Measurements from ENCODE around the gene CLDN3.
"Not testable (repeated sequence)": the region's sequence is repeated elsewhere in the genome, so short reads cannot be mapped to it uniquely, and the experiment has no call there.

CLDN3 gene, protein sequence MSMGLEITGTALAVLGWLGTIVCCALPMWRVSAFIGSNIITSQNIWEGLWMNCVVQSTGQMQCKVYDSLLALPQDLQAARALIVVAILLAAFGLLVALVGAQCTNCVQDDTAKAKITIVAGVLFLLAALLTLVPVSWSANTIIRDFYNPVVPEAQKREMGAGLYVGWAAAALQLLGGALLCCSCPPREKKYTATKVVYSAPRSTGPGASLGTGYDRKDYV

DNA sequence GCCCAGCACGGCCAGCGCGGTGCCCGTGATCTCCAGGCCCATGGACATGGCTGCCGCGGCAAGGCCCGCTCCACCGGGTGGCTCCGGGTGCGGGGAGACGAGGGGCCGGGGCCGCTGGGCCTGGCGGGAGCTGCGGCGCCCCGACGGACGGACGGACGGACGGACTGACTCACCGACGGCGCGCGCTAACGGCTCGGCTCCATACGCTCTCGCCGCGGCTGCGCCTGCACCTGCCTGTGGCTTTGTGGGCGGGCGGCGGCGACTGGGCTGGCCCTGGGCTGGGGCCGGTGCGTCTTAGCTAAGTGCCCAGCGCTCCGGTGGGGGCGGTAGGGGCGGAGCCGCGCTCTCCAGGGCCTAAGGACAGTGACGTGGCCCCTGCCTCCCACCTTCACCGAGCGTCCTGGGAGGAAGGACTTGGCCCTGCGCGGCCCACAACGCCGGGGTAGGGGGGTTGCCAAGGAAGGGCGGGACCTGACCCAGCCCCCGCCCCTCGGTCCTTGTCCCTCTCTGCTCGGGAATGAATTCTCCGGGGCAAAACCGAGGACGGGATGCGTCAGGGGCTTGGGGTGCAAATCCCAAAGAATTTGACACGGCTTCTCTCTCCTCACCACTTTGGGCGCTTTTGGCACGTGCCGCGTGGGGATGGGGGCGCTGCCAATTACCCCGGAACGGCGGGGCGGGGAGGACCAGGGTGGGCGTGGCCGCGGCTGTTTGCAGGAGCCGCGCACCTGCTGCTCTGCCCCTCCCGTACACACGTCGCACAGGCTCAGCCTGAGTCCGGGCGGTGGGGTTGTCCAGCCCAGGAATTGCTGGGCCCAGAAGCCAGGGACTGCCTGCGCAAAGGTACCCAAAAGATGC, at the start of gene CLDN3:
TSS of gene CLDN3 (minus strand) at position 269 of the 858 bp plus-strand sequence. CDS start at position 48, 221 bp downstream.
- H3K27me3 Mint-ChIP-seq (ENCODE audit: low read depth) = peaks cover 31% of the 10 kb centered on the region
- no peaks in the 10 kb centered on the region for H3K9me3 Mint-ChIP-seq
- H3K36me3 Mint-ChIP-seq (ENCODE audit: low read depth) = no peaks in the 10 kb centered on the region
- peak; percentile 5 for DNase-seq (ENCODE audit: low spot score)
- H3K4me1 Mint-ChIP-seq (ENCODE audit: low read depth) = no peaks in the 10 kb centered on the region
- H3K27ac Mint-ChIP-seq = no peak within 1 kb of the TSS
- no peak within 1 kb of the TSS for H3K4me3 Mint-ChIP-seq

DNA sequence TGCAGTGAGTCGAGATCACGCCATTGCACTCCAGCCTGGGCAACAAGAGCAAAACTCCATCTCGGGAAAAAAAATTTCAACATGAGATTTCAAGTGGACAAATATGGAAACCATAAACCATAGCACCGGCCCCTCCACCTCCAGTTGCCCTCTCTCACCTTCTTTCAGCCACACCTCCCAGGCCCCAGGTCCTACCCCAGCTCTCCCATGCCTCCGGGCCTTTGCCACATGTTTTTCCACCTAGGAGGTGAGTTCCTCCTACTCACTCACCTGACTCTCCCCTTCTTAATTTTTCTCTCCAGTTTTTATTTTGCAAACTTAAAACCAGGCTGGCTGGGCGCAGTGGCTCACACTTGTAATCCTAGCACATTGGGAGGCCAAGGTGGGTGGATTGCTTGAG, 47.1 kb upstream of the CLDN3 start:
- Mint-ChIP-seq H3K4me3 (no peak overlapping the region), H3K9me3 (no peaks in the 10 kb centered on the region), H3K27me3 (ENCODE audit: low read depth) (peaks cover 11% of the 10 kb centered on the region), H3K27ac (no peak overlapping the region), H3K4me1 (ENCODE audit: low read depth) (no peaks in the 10 kb centered on the region), H3K36me3 (ENCODE audit: low read depth) (no peaks in the 10 kb centered on the region)
- DNase-seq (ENCODE audit: low spot score) = no peak

DNA sequence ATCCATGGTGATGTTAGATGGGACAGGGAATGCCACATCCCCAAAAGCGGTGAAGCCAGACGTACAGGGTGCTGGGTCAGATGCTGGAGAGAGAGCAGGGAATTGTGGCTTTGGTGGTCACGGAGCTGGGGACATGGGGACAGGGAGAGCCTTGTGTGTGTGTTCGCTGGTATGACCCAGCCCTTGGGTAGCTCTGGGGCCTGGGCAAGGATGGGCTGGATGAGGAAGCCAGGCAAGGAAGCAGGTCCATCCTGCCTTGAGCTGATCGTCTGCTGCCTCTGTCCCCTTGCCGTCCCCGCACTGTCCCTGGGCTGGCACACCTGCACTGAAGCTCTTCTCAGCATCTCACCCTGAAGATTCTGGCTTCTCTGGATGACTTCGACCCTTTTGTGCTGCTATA, 45.4 kb upstream of the CLDN3 start:
- Mint-ChIP-seq H3K9me3 (no peaks in the 10 kb centered on the region), H3K4me3 (no peak overlapping the region), H3K27ac (no peak overlapping the region), H3K36me3 (ENCODE audit: low read depth) (no peaks in the 10 kb centered on the region), H3K27me3 (ENCODE audit: low read depth) (peaks cover 12% of the 10 kb centered on the region), H3K4me1 (ENCODE audit: low read depth) (no peaks in the 10 kb centered on the region)
- no peak for DNase-seq (ENCODE audit: low spot score)

DNA sequence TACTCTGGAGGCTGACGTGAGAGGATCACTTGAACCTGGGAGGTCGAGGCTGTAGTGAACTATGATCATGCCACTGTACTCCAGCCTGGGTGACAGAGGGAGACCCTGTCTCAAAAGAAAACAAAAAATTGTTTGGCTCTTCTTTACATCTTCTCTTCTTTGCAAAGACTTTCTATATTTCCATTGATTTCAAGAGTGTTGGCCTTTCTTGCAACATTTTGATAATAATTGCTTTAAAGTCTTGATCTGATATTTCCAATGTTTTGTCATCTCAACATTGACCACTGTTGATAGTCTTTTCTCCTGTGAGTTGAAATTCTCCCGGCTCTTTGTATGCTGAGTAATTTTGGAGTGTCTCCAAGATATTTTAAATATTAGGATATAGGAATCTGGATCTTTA, 42.9 kb upstream of the CLDN3 start:
- no peak overlapping the region for H3K27ac Mint-ChIP-seq
- H3K4me3 Mint-ChIP-seq = no peak overlapping the region
- peaks cover 7% of the 10 kb centered on the region for H3K27me3 Mint-ChIP-seq (ENCODE audit: low read depth)
- H3K36me3 Mint-ChIP-seq (ENCODE audit: low read depth) = no peaks in the 10 kb centered on the region
- no peaks in the 10 kb centered on the region for H3K9me3 Mint-ChIP-seq
- H3K4me1 Mint-ChIP-seq (ENCODE audit: low read depth) = no peaks in the 10 kb centered on the region
- no peak for DNase-seq (ENCODE audit: low spot score)

DNA sequence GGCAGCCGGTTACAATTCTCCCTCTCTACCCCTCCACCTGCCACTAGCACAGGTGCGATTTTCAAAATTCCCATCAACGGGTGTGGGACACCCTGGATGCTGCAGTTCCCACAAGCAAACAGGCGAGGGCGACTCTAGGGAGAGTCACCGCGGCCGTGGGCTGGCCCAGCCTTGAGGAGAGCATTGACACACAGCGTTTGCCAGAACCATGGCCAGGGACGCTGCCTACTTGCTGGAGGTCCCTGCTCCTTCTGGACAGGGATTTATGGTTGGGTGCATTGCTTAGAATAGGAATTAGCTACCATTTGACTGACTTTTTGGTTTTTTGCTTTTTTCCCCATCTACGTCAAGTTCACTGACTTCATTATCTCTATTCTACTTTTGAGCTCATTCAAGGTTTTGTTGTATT, 41.7 kb upstream of the CLDN3 start:
- DNase-seq (ENCODE audit: low spot score) = peak; percentile 35
- H3K27ac Mint-ChIP-seq = no peak overlapping the region
- peaks cover 7% of the 10 kb centered on the region for H3K27me3 Mint-ChIP-seq (ENCODE audit: low read depth)
- no peak overlapping the region for H3K4me3 Mint-ChIP-seq
- H3K36me3 Mint-ChIP-seq (ENCODE audit: low read depth) = no peaks in the 10 kb centered on the region
- H3K9me3 Mint-ChIP-seq = no peaks in the 10 kb centered on the region
- H3K4me1 Mint-ChIP-seq (ENCODE audit: low read depth) = no peaks in the 10 kb centered on the region

DNA sequence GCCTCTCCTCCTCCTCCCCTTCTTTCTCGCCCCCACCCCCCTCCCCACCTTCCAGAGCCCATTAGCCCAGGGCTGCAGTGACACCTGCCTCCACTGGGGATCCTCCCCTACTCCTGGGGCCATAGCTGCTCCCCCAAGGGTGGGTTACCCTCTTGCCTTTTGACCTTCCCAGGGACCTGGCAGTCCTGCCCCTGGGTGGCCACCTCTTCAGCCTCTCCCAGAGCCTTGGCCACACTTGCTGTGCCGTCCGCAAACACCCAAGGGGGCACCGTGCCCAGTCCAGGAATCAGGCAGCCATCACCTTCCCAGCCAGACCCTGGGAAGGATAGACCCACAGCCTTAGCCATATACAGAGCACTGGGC, 40.9 kb upstream of the CLDN3 start:
- peaks cover 7% of the 10 kb centered on the region for H3K27me3 Mint-ChIP-seq (ENCODE audit: low read depth)
- H3K9me3 Mint-ChIP-seq = no peaks in the 10 kb centered on the region
- DNase-seq (ENCODE audit: low spot score) = no peak
- H3K4me3 Mint-ChIP-seq = no peak overlapping the region
- H3K4me1 Mint-ChIP-seq (ENCODE audit: low read depth) = no peaks in the 10 kb centered on the region
- H3K36me3 Mint-ChIP-seq (ENCODE audit: low read depth) = no peaks in the 10 kb centered on the region
- no peak overlapping the region for H3K27ac Mint-ChIP-seq

DNA sequence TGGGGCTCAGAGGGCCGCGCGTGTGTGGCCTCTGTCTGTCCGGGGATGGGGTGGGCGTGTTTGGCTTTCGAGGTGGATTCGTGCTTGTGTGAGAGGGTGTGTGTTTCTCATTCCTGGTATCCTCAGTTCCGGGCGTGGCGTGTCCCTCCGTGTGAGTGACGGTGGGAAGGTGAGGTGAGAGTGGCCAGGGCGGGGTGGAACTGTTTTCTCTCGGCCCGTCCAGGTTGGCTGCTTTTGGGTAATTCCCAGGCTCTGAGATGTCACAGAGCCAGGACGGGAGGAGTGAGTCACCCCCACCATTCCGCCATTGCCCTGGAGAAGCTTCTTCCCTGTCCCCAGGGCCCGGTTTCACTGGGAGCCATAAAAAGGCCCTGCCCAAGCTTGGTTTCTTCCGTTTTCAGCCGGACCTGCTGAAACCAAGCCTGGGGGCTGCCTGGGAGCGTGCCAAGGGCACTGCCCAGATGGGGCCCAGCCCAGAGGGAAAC, 39.4 kb upstream of the CLDN3 start:
- no peak overlapping the region for H3K4me3 Mint-ChIP-seq
- H3K27me3 Mint-ChIP-seq (ENCODE audit: low read depth) = peaks cover 7% of the 10 kb centered on the region
- H3K27ac Mint-ChIP-seq = no peak overlapping the region
- H3K9me3 Mint-ChIP-seq = no peaks in the 10 kb centered on the region
- H3K4me1 Mint-ChIP-seq (ENCODE audit: low read depth) = no peaks in the 10 kb centered on the region
- H3K36me3 Mint-ChIP-seq (ENCODE audit: low read depth) = no peaks in the 10 kb centered on the region
- DNase-seq (ENCODE audit: low spot score) = no peak

DNA sequence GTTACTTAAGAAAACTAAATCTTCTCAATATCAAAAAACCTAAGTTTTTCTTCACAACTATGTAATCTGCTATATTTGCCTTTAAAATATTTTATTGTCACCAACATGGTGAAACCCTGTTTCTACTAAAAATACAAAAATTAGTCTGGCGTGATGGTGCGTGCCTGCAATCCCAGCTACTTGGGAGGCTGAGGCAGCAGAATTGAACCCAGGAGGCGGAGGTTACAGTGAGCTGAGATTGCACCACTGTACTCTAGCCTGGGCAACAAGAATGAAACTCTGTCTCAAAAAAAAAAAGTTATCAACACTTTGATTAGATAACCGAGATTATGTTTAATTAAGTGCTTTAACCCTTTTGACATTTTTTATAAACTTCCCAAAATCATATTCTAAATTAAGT, 32.4 kb upstream of the CLDN3 start:
- no peaks in the 10 kb centered on the region for H3K27me3 Mint-ChIP-seq (ENCODE audit: low read depth)
- H3K4me3 Mint-ChIP-seq = no peak overlapping the region
- H3K4me1 Mint-ChIP-seq (ENCODE audit: low read depth) = no peaks in the 10 kb centered on the region
- H3K9me3 Mint-ChIP-seq = no peaks in the 10 kb centered on the region
- H3K27ac Mint-ChIP-seq = no peak overlapping the region
- DNase-seq (ENCODE audit: low spot score) = no peak
- H3K36me3 Mint-ChIP-seq (ENCODE audit: low read depth) = no peaks in the 10 kb centered on the region

DNA sequence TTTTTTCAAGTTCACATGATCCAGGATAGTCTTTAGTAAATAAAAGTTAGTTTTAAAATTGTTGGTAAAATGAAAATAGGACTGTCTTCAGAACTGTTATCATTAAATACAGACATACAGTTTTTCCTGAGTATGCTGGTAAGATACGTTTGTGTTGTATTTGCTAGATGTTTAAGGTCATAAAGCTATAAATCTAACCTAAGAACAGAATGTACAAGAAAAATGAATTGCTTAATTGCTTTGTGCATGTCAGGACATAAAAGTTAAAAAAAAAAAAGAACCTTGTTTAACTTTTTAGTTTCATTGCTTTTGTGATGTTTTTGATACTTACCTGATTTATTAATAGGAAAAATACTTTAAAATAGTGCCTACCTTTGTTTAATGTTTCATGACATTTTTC, 31.5 kb upstream of the CLDN3 start:
- Mint-ChIP-seq H3K36me3 (ENCODE audit: low read depth) (no peaks in the 10 kb centered on the region), H3K9me3 (no peaks in the 10 kb centered on the region), H3K27me3 (ENCODE audit: low read depth) (no peaks in the 10 kb centered on the region), H3K27ac (no peak overlapping the region), H3K4me1 (ENCODE audit: low read depth) (no peaks in the 10 kb centered on the region), H3K4me3 (no peak overlapping the region)
- no peak for DNase-seq (ENCODE audit: low spot score)

DNA sequence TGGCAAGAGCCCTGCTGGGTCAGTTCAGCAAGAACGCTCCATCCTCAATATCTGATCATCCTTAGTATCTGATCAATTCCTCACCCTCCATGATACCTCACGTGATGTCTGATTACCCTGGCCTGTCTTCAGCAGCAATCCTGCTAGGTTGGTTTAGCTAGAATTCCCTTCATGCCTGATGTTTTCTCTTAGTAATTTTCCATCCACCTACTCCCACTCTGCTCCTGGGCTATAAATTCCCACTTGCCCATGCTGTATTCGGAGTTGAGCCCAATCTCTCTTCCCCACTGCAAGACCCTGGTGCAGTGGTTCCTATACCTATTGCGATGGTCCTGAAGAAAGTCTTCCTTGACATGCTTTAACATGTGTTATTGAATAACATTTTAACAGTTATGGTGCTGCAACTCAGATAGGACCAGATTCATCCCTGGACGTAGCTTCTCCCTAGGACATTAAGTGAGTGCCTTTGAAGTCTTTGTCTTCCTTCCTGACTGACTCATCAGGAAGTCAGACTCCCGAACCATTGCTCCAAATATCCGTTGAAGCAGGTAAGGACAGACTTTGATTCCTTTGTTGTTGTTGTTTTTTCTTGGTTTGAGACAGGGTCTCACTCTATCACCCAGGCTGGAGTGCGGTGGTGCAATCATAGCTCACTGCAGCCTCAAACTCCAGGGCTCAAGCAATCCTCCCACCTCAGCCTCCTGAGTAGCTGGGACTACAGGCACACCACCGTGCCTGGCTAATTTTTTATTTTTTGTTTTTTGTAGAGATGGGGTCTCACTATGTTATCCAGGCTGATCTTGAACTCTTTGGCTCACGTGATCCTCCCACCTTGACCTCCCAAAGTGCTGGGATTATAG, 29.4 kb upstream of the CLDN3 start:
- Mint-ChIP-seq H3K4me1 (ENCODE audit: low read depth) (no peaks in the 10 kb centered on the region), H3K27ac (no peak overlapping the region), H3K27me3 (ENCODE audit: low read depth) (no peaks in the 10 kb centered on the region), H3K36me3 (ENCODE audit: low read depth) (no peaks in the 10 kb centered on the region), H3K9me3 (no peaks in the 10 kb centered on the region), H3K4me3 (no peak overlapping the region)
- no peak for DNase-seq (ENCODE audit: low spot score)

DNA sequence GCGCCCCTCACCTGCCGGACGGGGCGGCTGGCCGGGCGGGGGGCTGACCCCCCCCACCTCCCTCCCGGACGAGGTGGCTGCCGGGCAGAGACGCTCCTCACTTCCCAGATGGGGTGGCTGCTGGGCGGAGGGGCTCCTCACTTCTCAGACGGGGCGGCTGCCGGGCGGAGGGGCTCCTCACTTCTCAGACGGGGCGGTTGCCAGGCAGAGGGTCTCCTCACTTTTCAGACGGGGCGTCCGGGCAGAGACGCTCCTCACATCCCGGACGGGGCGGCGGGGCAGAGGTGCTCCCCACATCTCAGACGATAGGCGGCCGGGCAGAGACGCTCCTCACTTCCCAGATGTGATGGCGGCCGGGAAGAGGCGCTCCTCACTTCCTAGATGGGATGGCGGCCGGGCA, 27.1 kb upstream of the CLDN3 start:
- not testable (repeated sequence) for H3K36me3 Mint-ChIP-seq (ENCODE audit: low read depth); H3K9me3 Mint-ChIP-seq; H3K27me3 Mint-ChIP-seq (ENCODE audit: low read depth); H3K4me1 Mint-ChIP-seq (ENCODE audit: low read depth); DNase-seq (ENCODE audit: low spot score); H3K4me3 Mint-ChIP-seq; H3K27ac Mint-ChIP-seq

DNA sequence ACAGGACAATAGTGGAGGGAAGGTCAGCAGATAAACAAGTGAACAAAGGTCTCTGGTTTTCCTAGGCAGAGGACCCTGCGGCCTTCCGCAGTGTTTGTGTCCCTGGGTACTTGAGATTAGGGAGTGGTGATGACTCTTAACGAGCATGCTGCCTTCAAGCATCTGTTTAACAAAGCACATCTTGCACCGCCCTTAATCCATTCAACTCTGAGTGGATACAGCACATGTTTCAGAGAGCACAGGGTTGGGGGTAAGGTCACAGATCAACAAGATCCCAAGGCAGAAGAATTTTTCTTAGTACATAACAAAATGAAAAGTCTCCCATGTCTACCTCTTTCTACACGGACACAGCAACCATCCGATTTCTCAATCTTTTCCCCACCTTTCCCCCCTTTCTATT, 26.6 kb upstream of the CLDN3 start:
- not testable (repeated sequence) for H3K36me3 Mint-ChIP-seq (ENCODE audit: low read depth); H3K9me3 Mint-ChIP-seq; DNase-seq (ENCODE audit: low spot score); H3K27ac Mint-ChIP-seq; H3K4me3 Mint-ChIP-seq; H3K4me1 Mint-ChIP-seq (ENCODE audit: low read depth); H3K27me3 Mint-ChIP-seq (ENCODE audit: low read depth)

DNA sequence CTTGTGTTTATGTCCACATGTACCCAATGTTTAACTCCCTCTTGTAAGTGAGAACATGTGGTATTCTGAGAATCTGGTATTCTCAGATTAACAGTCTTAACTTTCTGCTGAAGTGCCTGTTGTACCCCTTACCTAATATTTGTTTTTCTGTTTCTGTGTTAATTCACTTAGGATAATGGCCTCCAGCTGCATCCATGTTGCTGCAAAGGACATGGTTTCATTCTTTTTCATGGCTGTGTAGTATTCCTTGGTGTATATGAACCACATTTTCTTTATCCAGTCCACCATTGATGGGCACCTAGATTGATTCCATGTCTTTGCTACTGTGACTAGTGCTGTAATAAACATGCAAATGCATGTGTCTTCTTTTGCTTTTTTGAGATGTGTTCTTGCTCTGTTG, 25.1 kb upstream of the CLDN3 start:
- not testable (repeated sequence) for H3K27ac Mint-ChIP-seq; H3K4me3 Mint-ChIP-seq; DNase-seq (ENCODE audit: low spot score); H3K4me1 Mint-ChIP-seq (ENCODE audit: low read depth); H3K36me3 Mint-ChIP-seq (ENCODE audit: low read depth); H3K9me3 Mint-ChIP-seq; H3K27me3 Mint-ChIP-seq (ENCODE audit: low read depth)

DNA sequence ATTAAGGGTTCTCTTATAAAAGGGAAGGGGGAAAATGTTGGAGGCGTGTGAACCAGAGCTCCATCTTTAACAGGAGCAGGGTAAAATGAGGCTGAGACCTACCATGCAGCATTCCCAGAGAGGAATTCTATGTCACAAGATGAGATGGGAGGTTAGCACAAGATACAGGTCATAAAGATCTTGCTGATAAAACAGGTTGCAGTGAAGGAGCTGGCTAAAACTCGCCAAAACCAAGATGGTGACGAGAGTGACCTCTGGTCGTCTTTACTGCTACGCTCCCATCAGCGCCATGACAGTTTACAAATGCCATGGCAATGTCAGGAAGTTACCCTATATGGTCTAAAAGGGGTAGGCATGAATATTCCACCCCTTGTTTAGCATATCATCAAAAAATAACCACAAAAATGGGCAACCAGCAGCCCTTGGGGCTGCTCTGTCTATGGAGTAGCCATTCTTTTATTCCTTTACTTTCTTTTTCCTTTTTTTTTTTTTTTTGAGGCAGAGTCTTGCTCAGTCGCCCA, 21.2 kb upstream of the CLDN3 start:
- not testable (repeated sequence) for H3K27ac Mint-ChIP-seq; H3K4me3 Mint-ChIP-seq; H3K9me3 Mint-ChIP-seq; DNase-seq (ENCODE audit: low spot score); H3K36me3 Mint-ChIP-seq (ENCODE audit: low read depth); H3K27me3 Mint-ChIP-seq (ENCODE audit: low read depth); H3K4me1 Mint-ChIP-seq (ENCODE audit: low read depth)

Measured in T-helper 2 cell treated with Interferon-gamma antibody and Interleukin-4, amounts not matched to agents 5 μg/mL and 100 μg/mL, for 36 hours (primary cell).